SK-N-DZ (cell line): Measurements from ENCODE around the gene TMBIM6.

Source experiments
- small RNA-seq, 2 experiments: library from RNA; depleted of rRNA; stranded (forward); fragments of <200 nt; gene quantifications; one replicate each; pipeline ENCODE3, GENCODE V24; 2014

The TMBIM6 gene

Small RNA genes within 50 kb of the gene (small RNA-seq; reads per million reads assigned to genes)
- gene AC020612.2, result 0 reads per million in 2 experiments
- gene LSM6P2, result 0 reads per million in 2 experiments
